Measurements from ENCODE around the gene ZC3H12D. TPM values are rescaled to one million over a fixed set of nuclear protein-coding genes. Genes with fewer than 3 reads are reported as not detected.

Gene ZC3H12D
- total RNA-seq, 1 experiment from 2014 or later, result not detected

DNA sequence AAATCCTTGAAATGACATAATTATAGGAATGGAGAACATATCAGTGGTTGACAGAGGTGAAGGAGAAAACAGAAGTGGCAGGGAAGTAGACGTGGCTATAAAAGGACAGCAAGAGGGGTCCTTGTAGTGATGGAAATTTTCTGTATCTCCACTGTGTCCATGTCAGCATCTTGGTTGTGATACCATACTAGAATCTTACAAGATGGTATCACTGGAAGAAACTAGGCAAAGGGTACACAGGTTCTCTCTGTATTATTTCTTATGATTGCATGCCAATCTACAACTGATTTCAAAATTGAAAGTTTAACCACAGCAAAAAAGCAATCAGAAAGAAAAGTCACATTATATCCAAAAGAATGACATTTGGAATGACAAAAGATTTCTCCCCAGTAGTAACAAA, 16.4 kb upstream of the ZC3H12D start:
- DNase-seq, result no peak
- Histone ChIP-seq H3K27me3 (ENCODE audit: insufficient read depth, low read depth) (no peaks in the 10 kb centered on the region), H3K4me1 (replicated peaks; ENCODE audit: insufficient read depth) (no peaks in the 10 kb centered on the region), H3K36me3 (ENCODE audit: low read depth) (peaks cover 6% of the 10 kb centered on the region; the same call in 1 of the 2 replicates), H3F3A (ENCODE audit: insufficient read depth, low read depth) (no peaks in the 10 kb centered on the region), H3K4me3 (no peak overlapping the region), H3K27ac (no peak overlapping the region), H3K9me3 (ENCODE audit: insufficient read depth, low read depth) (0 out of 2 replicates have a peak, but pooled peaks cover 2% of the 10 kb centered on the region), H2AFZ (no peak overlapping the region), H3K79me2 (ENCODE audit: low read depth) (no peaks in the 10 kb centered on the region), H4K20me1 (ENCODE audit: insufficient read depth) (no peaks in the 10 kb centered on the region), H3K9me2 (ENCODE audit: insufficient read depth) (no peaks in the 10 kb centered on the region), H3K4me2 (no peak overlapping the region)
- intact Hi-C loops (cut with micrococcal nuclease; ENCODE audit: unreplicated experiment), result no loop called here
- TF ChIP-seq, protein P1, sequence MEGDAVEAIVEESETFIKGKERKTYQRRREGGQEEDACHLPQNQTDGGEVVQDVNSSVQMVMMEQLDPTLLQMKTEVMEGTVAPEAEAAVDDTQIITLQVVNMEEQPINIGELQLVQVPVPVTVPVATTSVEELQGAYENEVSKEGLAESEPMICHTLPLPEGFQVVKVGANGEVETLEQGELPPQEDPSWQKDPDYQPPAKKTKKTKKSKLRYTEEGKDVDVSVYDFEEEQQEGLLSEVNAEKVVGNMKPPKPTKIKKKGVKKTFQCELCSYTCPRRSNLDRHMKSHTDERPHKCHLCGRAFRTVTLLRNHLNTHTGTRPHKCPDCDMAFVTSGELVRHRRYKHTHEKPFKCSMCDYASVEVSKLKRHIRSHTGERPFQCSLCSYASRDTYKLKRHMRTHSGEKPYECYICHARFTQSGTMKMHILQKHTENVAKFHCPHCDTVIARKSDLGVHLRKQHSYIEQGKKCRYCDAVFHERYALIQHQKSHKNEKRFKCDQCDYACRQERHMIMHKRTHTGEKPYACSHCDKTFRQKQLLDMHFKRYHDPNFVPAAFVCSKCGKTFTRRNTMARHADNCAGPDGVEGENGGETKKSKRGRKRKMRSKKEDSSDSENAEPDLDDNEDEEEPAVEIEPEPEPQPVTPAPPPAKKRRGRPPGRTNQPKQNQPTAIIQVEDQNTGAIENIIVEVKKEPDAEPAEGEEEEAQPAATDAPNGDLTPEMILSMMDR (conservative IDR thresholded peaks at IDR 0.05), result no peak
- no peak for TF ChIP-seq EZH2 (IDR thresholded peaks at IDR 0.05; ENCODE audit: low read depth)
- ChIA-PET CTCF (no interaction called here), POLR2A (ENCODE audit: unreplicated experiment) (no interaction called here)
- BruUV-seq (replicated peaks), result no TSS peak

DNA sequence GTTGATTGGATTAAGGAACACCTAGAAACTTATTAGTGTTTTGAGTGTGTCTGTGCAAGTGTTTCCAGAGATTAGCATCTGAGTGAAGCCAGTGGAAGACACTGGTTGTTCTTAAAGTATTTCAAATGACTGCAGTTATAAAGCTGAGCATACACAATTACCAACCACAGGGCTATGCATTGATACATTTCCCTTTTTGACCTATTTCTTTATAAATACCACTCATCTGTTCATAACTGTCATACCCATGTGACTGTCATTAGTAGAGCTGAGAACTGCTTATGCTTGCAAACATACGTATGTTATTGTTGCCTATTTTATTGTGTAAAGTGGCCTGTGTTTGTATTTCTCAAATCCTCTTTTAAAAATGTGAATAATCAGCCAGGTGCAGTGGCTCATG, 15.3 kb upstream of the ZC3H12D start:
- Histone ChIP-seq H3K4me2 (no peak overlapping the region), H2AFZ (no peak overlapping the region), H4K20me1 (ENCODE audit: insufficient read depth) (no peaks in the 10 kb centered on the region), H3K36me3 (ENCODE audit: low read depth) (peaks cover under 1% of the 10 kb centered on the region; the same call in 1 of the 2 replicates), H3K4me3 (no peak overlapping the region), H3K27ac (no peak overlapping the region), H3K27me3 (ENCODE audit: insufficient read depth, low read depth) (no peaks in the 10 kb centered on the region), H3K79me2 (ENCODE audit: low read depth) (no peaks in the 10 kb centered on the region), H3K9me3 (ENCODE audit: insufficient read depth, low read depth) (0 out of 2 replicates have a peak, but pooled peaks cover 2% of the 10 kb centered on the region), H3K4me1 (replicated peaks; ENCODE audit: insufficient read depth) (no peaks in the 10 kb centered on the region), H3K9me2 (ENCODE audit: insufficient read depth) (no peaks in the 10 kb centered on the region), H3F3A (ENCODE audit: insufficient read depth, low read depth) (no peaks in the 10 kb centered on the region)
- no peak for DNase-seq
- CTCF ChIA-PET, result no interaction called here
- intact Hi-C loops (cut with micrococcal nuclease; ENCODE audit: unreplicated experiment), result no loop called here
- TF ChIP-seq, protein P1 (conservative IDR thresholded peaks at IDR 0.05), result no peak
- POLR2A ChIA-PET (ENCODE audit: unreplicated experiment), result no interaction called here
- BruUV-seq (replicated peaks), result no TSS peak

DNA sequence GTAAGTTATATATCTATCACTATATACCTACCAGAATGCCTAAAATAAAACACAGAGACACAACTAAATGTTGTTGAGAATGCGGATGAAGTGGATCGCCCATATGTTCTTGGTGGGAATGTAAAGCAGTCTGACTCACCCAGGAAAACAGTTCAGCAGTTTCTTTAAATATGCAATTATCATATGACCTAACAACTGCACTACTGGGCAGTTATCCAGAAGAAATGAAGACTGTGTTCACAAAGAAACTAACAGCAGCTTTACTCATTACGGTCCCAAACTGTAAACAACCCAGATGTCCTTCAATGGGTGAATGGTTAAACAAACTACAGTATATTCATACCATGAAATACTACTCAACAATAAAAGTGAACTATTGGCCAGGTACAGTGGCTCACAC, 14.3 kb upstream of the ZC3H12D start:
- no TSS peak for BruUV-seq (replicated peaks)
- no peak for DNase-seq
- Histone ChIP-seq H3K27me3 (ENCODE audit: insufficient read depth, low read depth) (no peaks in the 10 kb centered on the region), H3K79me2 (ENCODE audit: low read depth) (no peaks in the 10 kb centered on the region), H3K9me3 (ENCODE audit: insufficient read depth, low read depth) (0 out of 2 replicates have a peak, but pooled peaks cover 2% of the 10 kb centered on the region), H3K9me2 (ENCODE audit: insufficient read depth) (no peaks in the 10 kb centered on the region), H3K4me3 (no peak overlapping the region), H3K27ac (no peak overlapping the region), H4K20me1 (ENCODE audit: insufficient read depth) (no peaks in the 10 kb centered on the region), H3K36me3 (ENCODE audit: low read depth) (no peaks in the 10 kb centered on the region), H3K4me1 (replicated peaks; ENCODE audit: insufficient read depth) (no peaks in the 10 kb centered on the region), H3K4me2 (no peak overlapping the region), H3F3A (ENCODE audit: insufficient read depth, low read depth) (no peaks in the 10 kb centered on the region), H2AFZ (no peak overlapping the region)
- ChIA-PET POLR2A (ENCODE audit: unreplicated experiment) (interaction anchor here (0.6 kb wide), 1 partner anchor 147 kb away, joined by 3 read pairs; no protein-coding TSS in a partner anchor), CTCF (no interaction called here)
- intact Hi-C loops (cut with micrococcal nuclease; ENCODE audit: unreplicated experiment), result loop anchor here (5.0 kb wide), 1 partner anchor 67 kb away; no protein-coding TSS in a partner anchor
- no peak for TF ChIP-seq EZH2 (IDR thresholded peaks at IDR 0.05; ENCODE audit: low read depth)
- TF ChIP-seq, protein P1 (conservative IDR thresholded peaks at IDR 0.05), result no peak
